WERI-Rb-1 (cell line): Measurements from ENCODE around the gene ADCY2.

ENCODE experiments used
- DNase-seq: peaks from one replicate; pipeline ENCODE4 v3.0.0-alpha.2; 2020
- H3K27ac ChIP-seq: fragments of 250-450 bp; sonication (Bioruptor Pico); 2 replicates; pipeline ENCODE4 v1.5.1; 2020; ENCODE audit warnings: mild to moderate bottlenecking, moderate library complexity
- H3K27me3 ChIP-seq: fragments of 250-450 bp; sonication (Bioruptor Pico); 2 replicates; pipeline ENCODE4 v1.5.1; 2021; ENCODE audit warnings: mild to moderate bottlenecking, low read depth, moderate library complexity; ENCODE audit not compliant: insufficient read depth, severe bottlenecking
- H3K36me3 ChIP-seq: fragments of 250-450 bp; sonication (Bioruptor Pico); 2 replicates; pipeline ENCODE4 v1.5.1; 2020; ENCODE audit warnings: mild to moderate bottlenecking, moderate library complexity
- H3K4me3 ChIP-seq: 2 replicates; pipeline ENCODE4 v1.5.1; 2011; ENCODE audit warnings: low read depth, mild to moderate bottlenecking, control low read depth, low read length
- H3K9me3 ChIP-seq: fragments of 250-450 bp; sonication (Bioruptor Pico); 2 replicates; pipeline ENCODE4 v1.5.1; 2021; ENCODE audit warnings: mild to moderate bottlenecking, moderate library complexity; ENCODE audit not compliant: severe bottlenecking
- CTCF ChIP-seq: IDR thresholded peaks from 2 replicates; pipeline ENCODE4 v1.5.1; 2011; ENCODE audit warnings: low read depth, mild to moderate bottlenecking, control low read depth, inconsistent platforms, low read length

Gene ADCY2

DNA sequence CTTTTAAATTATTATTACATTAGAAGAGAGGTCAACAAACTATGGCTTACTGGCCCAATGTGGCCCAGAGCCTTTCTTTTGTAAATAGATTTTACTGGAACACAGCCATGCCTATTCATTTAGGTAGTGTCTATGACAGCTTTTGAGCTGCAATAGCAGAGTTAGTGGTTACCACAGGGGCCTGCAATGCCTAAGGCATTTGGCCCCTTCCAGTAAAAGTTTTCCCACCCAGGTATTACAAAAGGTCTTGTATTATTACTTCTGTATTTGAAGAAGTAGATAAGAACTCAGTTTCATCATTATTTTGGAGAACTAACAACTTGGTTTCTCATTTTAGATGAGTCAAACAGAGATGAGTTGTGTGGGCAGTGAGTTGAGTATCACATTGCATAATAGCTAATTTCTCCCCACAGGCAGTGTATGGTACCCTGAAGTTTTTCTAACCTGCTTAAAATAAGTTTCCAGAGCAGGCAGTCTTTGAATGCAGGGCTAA lies 482.5 kb downstream of the ADCY2 start:
- Histone ChIP-seq H3K27ac (no peak overlapping the region), H3K27me3 (no peaks in the 10 kb centered on the region), H3K4me3 (no peak overlapping the region), H3K36me3 (peaks cover 89% of the 10 kb centered on the region), H3K9me3 (no peaks in the 10 kb centered on the region)
- DNase-seq, result no peak
- no peak for TF ChIP-seq CTCF
